Epidermal melanocyte (primary cell): ENCODE measurements around the gene ARID3B.
"Not testable (repeated sequence)": the region's sequence is repeated elsewhere in the genome, so short reads cannot be mapped to it uniquely, and the experiment has no call there.

Experiments used
- DNase-seq: peaks from one replicate; pipeline ENCODE4 v3.0.0; 2011; ENCODE audit warnings: low spot score; ENCODE audit not compliant: insufficient read length

The ARID3B gene

GRCh38 chr15:74540761-74541493 lies at the start of gene ARID3B:
ARID3B (plus strand) TSS chr15:74541220; CDS start chr15:74543937, 2,717 bp downstream.
- peak; percentile 96 for DNase-seq

- DNase-seq, result no peak
These were observed 44.4 kb upstream of the ARID3B start for GRCh38 chr15:74496648-74497047.

GRCh38 chr15:74497584-74497983 lies 43.4 kb upstream of the ARID3B start:
- DNase-seq, result no peak

- DNase-seq, result no peak
These were observed 41.7 kb upstream of the ARID3B start for GRCh38 chr15:74499366-74499765.

GRCh38 chr15:74500401-74500800 lies 40.6 kb upstream of the ARID3B start:
- DNase-seq, result no peak

- DNase-seq, result no peak
These were observed 38.7 kb upstream of the ARID3B start for GRCh38 chr15:74502301-74502700.

GRCh38 chr15:74504418-74504817 lies 36.6 kb upstream of the ARID3B start:
- no peak for DNase-seq

- DNase-seq, result no peak
These were observed 36.2 kb upstream of the ARID3B start for GRCh38 chr15:74504836-74505235.

- DNase-seq, result no peak
These were observed 35.0 kb upstream of the ARID3B start for GRCh38 chr15:74505837-74506514.

- no peak for DNase-seq
These were observed 34.5 kb upstream of the ARID3B start for GRCh38 chr15:74506515-74506840.

- DNase-seq, result no peak
These were observed 29.4 kb upstream of the ARID3B start for GRCh38 chr15:74511583-74511982.

- DNase-seq, result not testable (repeated sequence)
These were observed 27.0 kb upstream of the ARID3B start for GRCh38 chr15:74514059-74514458.

GRCh38 chr15:74517096-74517495 lies 23.9 kb upstream of the ARID3B start:
- no peak for DNase-seq

GRCh38 chr15:74519311-74519710 lies 21.7 kb upstream of the ARID3B start:
- no peak for DNase-seq

GRCh38 chr15:74520407-74520806 lies 20.6 kb upstream of the ARID3B start:
- no peak for DNase-seq

GRCh38 chr15:74523982-74524381 lies 17.0 kb upstream of the ARID3B start:
- DNase-seq, result no peak

GRCh38 chr15:74525309-74525708 lies 15.7 kb upstream of the ARID3B start:
- no peak for DNase-seq

- DNase-seq, result no peak
These were observed 15.1 kb upstream of the ARID3B start for GRCh38 chr15:74525945-74526344.

- no peak for DNase-seq
These were observed 12.1 kb upstream of the ARID3B start for GRCh38 chr15:74528876-74529275.

GRCh38 chr15:74529921-74530320 lies 11.1 kb upstream of the ARID3B start:
- DNase-seq, result no peak

GRCh38 chr15:74530771-74531143 lies 10.3 kb upstream of the ARID3B start:
- DNase-seq, result no peak

- DNase-seq, result no peak
These were observed 9.7 kb upstream of the ARID3B start for GRCh38 chr15:74531144-74531811.
